Measurements from ENCODE around the gene SVBP.

Gene SVBP

DNA sequence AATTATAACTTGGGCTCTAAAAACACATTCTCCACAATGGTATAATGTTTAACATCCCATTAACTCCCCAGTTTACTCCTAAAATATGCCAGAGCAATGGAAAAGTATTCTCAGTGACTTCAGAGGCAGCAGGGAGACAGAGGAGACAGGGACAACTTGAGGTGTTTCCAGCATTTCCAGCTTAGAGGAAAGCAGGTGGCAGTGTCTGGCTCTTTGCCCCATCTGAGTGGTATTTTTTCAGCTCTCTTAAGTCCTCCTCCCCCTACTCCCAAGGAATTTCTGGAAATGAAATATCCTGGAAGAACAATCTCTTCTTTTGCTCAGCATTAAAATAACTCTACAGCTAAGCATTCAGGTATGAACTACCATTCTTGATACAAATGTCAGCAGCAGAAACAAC, 11.0 kb downstream of the SVBP start:
- DNase-seq (ENCODE audit: low spot score) = no peak

DNA sequence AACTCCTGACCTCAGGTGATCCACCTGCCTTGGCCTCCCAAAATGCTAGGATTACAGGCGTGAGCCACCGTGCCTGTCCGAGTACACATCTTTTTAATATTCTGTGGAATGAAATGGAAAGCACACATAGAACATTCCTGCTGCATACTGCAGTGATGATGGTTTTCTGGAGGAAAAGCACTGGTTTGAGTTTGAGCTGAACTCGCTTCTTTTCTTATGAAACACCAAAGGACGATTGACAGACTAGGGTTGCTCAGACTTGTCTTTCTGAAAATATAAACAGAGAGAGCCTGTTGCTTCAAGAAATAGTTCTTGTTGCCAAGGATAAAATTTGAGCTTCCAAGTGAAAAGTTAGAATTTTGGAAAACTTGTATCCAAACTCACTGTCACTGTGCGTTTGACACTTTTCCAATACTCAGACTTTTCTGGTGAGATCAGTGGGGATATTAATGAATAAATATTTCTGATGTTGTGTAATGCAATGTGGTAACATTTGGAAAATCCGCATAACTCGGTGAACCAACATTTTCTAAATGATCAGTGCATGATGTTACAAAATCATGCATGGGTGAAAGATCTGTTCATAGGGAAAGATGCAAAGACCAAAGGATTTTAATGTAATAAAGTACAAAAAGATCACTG, 15.2 kb downstream of the SVBP start:
- DNase-seq (ENCODE audit: low spot score) = no peak

GRCh38 chr1:42797979-42798378, 19.2 kb downstream of the SVBP start:
- no peak for DNase-seq (ENCODE audit: low spot score)

GRCh38 chr1:42797414-42797813, 19.8 kb downstream of the SVBP start:
- DNase-seq (ENCODE audit: low spot score) = no peak

- no peak for DNase-seq (ENCODE audit: low spot score)
Measured at GRCh38 chr1:42793824-42794223, 23.4 kb downstream of the SVBP start.

DNA sequence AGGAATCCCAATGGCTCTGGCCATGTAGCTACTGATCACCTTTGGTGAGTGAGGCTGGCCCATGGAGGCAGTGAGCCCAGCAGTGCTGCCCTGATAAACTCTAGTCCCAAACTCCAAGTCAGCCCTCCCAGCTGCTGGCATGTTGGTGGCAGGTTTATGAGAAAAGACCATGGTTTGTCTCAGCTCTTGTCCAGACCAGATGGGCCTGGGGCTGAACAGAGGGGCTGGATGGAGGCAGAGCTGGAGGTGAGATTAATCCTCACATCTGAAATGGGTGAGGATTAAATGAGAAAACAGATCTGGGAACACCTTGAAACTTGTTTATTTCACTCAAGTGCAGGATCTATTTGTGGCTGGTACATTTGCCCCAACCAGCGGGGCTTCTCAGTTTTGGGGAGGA, 29.2 kb downstream of the SVBP start:
- DNase-seq (ENCODE audit: low spot score) = no peak

- no peak for DNase-seq (ENCODE audit: low spot score)
Measured at GRCh38 chr1:42786097-42786496, 31.1 kb downstream of the SVBP start.

- no peak for DNase-seq (ENCODE audit: low spot score)
Measured at GRCh38 chr1:42784946-42785693, 32.1 kb downstream of the SVBP start, which contains the start of gene TMEM269. Gene TMEM269 (plus strand): TSS chr1:42784991. CDS start chr1:42789894, 4,903 bp downstream.

DNA sequence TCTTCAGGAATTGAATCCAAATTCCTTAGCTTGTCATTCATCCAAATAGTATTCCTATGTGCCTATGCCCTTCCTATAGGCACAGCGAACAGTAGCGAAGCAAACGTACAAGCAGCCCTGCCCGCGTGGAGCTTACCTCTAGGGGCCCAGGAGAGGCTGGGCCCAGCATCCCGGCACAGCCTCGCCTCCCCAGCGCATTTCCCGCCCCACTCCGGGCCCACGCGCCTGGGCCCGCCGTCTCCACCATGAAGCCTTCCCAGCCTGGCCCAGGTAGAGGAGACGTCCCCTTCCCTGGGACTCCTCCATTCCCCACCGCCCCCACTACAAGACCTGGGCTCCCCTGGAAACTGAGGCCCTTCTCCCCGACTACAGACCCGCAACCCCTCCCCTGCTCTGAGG, 32.7 kb downstream of the SVBP start:
- DNase-seq (ENCODE audit: low spot score) = no peak

GRCh38 chr1:42783092-42783491, 34.1 kb downstream of the SVBP start:
- DNase-seq (ENCODE audit: low spot score) = no peak

DNA sequence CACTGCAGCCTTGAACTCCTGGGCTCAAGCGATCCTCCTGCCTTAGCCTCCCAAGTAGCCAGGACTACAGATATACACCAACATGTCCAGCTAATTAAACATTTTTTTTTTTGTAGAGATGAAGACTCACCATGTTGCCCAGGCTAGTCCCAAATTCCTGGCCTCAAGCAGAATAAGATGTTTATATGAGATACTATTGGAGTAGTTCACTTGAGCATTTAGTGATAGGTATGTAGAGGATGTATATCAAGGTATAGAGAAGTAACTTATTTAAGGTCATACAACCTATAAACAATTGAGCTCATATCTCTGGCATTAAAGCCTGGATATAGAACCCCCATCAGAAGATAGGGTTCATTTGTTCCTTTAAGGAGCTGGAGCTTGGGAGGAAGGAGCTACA, 37.0 kb downstream of the SVBP start:
- no peak for DNase-seq (ENCODE audit: low spot score)

- DNase-seq (ENCODE audit: low spot score) = no peak
Measured at GRCh38 chr1:42779725-42780124, 37.5 kb downstream of the SVBP start.

- DNase-seq (ENCODE audit: low spot score) = peak; percentile 38
Measured at GRCh38 chr1:42777852-42778251, 39.3 kb downstream of the SVBP start.

- no peak for DNase-seq (ENCODE audit: low spot score)
Measured at GRCh38 chr1:42776502-42776901, 40.7 kb downstream of the SVBP start.

DNA sequence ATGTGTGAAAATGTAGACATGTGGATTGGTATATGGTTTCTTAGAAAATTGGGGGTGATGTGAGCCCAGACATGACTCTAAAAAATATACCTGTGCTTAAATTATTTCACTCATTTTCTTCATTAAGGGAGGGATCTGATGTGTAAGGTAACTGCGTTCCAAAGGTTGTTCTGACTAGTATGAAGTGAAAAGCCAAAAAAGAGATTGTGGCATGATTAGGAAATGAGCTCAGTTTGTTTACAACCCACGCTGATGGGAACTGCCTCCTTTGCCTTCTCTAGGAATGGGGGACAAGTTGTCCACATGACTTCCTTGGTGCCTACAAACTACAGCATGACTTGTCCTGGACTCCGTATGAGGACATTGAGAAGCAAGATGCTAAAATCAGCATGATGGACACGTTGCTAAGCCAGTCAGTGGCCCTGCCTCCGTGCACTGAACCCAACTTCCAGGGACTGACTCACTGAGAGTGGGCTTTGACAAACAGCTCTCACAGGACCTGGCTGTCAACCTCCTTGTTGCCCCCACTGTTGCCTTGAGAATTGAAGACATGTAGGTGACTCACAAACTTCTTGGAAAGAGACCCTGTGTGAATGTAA, 42.2 kb downstream of the SVBP start:
- DNase-seq (ENCODE audit: low spot score) = no peak

GRCh38 chr1:42773420-42773819, 43.8 kb downstream of the SVBP start:
- no peak for DNase-seq (ENCODE audit: low spot score)

GRCh38 chr1:42769811-42770210, 47.4 kb downstream of the SVBP start:
- no peak for DNase-seq (ENCODE audit: low spot score)

DNA sequence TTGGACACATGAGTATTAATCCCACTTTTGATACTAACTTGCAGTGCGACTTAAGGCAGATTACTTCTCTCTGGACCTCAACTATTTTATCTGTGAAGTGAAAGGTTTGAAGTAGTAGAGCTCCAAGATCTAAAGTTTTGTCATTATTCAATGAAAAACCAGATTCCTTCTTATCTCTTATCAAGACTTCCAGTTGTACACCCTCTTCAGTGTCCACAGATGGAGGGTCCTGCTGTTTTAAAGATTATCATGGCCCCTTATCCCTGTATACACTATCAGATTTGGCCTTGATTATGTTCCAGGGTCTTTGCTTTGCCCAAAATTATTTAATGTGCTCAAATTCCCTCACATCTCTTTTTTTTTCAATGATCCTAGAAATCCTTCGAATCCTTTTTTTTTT, 49.0 kb downstream of the SVBP start:
- no peak for DNase-seq (ENCODE audit: low spot score)

GRCh38 chr1:42767510-42768000, 49.6 kb downstream of the SVBP start:
- peak; percentile 42 for DNase-seq (ENCODE audit: low spot score)

- peak; percentile 86 for DNase-seq (ENCODE audit: low spot score)
Measured at GRCh38 chr1:42766741-42767509, 50.3 kb downstream of the SVBP start, which contains the start of the genes C1orf50 and P3H1. Gene C1orf50 (plus strand): TSS chr1:42767249. CDS start chr1:42767312, 63 bp downstream. Gene P3H1 (minus strand): TSS chr1:42767028. CDS start chr1:42766971, 57 bp downstream.

DNA sequence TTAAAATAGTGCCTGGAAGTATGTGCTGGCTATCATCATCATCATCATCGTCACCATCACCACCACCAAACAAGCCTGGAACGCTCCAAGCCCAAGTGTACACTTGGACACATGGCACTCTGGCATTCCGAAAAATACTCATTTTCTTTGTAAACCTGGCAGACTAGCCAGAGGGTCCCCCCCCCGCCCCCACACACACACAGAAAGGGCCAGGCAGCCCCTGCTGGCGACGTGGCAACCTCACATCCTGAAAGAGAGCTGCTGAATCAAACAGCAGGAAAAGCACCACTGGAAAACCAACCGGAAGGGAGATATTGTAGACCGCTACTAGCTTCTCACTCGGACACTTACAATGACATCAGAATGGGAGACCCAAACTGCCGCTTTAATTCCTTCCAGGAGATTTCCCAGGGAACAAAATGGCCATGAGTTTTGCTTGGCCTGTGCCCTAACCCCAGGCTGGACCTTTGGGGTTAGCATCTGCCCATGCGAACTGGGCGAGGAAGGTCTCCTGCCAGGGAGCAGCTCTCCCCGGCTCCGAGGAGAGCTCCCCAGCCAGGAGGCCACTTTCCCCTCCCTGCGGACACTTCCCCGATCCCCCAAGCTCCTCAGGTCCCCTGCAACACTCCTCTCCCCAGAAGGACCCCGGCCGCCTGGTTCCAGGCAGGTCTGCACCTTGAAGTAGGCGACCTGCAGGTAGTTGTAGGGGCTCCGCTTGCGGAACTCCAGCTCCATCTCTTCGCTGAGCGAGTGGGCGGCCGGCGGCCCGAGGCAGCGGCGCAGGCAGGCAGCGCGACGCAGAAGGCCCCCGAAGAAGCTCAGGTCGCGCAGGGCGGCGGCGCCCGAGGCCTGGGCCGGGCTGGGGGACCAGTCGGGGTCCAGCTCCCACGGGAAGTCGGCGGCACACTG, 51.1 kb downstream of the SVBP start:
- DNase-seq (ENCODE audit: low spot score) = peak; percentile 57

All from HuH-7.5 (cell line).